Hematopoietic multipotent progenitor cell treated with erythropoietin and hydrocortisone succinate and interleukin-3 and kit ligand, for 4 days (in vitro differentiated cells): ENCODE data around the gene RTN3.
"Not testable (repeated sequence)": the region's sequence is repeated elsewhere in the genome, so short reads cannot be mapped to it uniquely, and the experiment has no call there.

Experiments
- DNase-seq: peaks from one replicate; pipeline ENCODE4 v3.0.0-alpha.2; 2015

Gene RTN3

DNA sequence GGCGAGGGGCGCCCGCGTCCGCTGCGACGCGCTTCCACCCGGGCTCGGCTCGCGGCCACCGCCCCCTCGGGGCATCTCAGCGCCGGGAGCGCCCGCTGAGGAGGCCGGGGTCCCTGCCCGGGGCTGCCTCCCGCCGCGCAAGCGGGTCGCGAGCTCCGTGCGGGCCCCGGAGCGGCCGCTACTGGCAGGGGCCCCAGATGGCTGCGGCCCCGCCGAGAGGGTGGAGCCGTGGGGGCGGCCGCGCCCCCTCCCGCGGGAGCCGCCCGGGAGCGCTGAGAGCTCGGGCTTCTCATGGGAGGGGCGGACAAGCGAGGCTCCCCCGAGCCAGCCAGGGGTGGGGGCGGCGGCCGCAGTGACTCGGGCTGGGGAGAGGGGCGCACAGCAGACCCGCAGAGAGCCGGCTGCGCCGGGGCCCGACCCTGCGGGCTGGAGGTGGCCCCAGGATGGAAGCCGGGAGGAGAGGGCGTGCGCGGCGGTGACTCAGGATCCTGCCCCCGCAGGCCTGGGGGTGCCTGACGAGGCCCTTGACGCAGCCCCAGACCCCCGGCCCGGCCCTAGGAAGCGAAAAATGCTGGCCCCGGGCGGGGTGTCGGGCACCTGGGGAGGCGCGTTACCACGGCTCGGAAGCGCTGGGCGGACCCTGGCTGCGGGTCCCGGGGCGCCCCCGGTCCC lies 87.9 kb downstream of the RTN3 start:
- DNase-seq = peak; percentile 47

DNA sequence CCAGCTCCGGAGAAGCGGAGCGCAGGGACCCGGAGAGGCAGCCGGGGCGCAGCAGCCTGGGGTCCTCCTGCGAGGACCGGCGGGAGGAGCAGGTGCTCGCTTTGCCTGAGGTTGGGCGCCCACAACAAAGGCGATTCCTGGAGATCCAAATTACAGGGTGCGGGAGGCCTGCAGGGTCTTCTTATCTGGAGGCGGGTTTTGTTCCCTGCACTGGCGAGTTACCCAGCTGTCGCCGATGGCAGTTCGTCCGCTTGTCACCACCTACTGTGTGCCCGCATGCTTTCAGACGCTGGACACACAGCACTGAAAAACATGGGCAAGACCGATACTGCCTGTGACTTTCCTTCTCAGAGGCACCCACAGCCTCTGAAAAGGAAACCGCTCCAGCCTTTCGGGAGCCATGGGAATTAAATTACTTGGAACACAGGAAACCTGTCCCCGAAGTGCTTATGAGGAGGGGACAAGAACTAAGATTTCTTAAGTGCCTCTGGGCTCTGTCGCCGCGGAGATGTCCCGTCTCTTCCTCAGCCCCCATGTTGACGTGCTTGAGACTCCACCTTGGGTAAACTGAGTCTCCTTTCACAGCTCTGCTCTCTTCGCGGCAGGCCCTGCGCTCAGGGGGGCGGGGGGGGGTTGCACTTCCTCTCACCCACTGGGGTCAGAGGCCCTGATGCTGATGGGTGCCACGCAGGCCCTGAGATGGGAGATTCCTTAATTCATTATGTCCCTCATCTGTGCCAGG lies 88.6 kb downstream of the RTN3 start:
- peak; percentile 31 for DNase-seq

- DNase-seq = no peak
These were observed 89.5 kb downstream of the RTN3 start for GRCh38 chr11:63770763-63771162.

GRCh38 chr11:63771741-63772318 lies 90.5 kb downstream of the RTN3 start:
- not testable (repeated sequence) for DNase-seq

DNA sequence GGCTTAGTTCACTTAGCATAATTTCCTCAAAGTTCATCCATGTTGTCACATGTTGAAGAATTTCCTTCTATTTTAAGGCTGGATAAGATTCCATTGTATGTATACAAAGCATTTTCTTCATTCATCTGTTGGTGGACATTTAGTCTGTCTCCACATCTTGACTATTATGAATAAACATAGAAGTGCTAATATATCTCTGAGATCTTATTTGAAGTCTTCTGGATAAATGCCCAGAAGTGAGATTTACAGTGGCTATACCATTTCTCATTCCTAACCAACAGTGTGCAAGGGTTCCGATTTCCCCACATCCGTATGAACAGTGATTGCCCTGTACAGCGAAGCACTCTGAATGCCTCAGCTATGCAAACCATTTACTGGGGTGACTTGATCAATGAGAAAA lies 93.9 kb downstream of the RTN3 start:
- no peak for DNase-seq

- DNase-seq = no peak
These were observed 97.7 kb downstream of the RTN3 start for GRCh38 chr11:63779039-63779438.

DNA sequence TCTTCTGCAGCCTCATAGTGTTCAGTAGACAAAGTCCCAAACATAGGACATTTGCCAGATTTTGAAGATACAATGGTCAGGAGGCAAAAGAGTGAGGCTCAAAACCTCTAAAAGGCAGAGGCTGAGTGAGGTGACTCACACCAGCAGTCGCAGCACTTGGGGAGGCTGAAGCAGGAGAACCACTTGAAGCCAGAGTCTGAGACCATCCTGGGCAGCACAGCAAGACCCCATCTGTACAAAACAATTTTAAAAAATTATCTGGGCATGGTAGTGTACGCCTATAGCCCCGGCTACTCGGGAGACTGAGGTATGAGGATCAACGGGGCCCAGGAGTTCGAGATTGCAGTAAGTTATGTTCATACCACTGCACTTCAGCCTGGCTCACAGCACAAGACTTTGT lies 101.4 kb downstream of the RTN3 start:
- no peak for DNase-seq

- DNase-seq = no peak
These were observed 102.8 kb downstream of the RTN3 start for GRCh38 chr11:63783925-63784592.

DNA sequence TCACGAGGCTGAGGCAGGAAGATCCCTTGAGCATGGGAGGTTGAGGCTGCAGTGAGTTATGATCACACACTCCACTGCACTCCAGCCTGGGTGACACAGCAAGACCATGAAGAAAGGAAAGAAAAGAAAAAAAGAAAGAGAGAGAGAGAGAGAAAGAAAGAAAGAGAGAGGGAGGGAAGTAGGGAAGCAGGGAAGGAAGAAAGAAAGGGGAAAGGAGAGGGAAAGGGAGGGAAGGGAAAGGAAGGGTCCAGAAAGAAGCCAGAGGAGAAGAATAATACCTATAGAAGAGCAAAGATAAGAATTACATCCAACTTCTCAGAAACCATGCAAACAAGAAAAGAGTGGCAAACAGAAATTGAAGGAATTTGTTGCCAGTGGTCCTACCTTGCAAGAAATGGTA lies 104.5 kb downstream of the RTN3 start:
- DNase-seq = no peak

GRCh38 chr11:63791495-63792167 lies 110.3 kb downstream of the RTN3 start:
- DNase-seq = no peak

DNA sequence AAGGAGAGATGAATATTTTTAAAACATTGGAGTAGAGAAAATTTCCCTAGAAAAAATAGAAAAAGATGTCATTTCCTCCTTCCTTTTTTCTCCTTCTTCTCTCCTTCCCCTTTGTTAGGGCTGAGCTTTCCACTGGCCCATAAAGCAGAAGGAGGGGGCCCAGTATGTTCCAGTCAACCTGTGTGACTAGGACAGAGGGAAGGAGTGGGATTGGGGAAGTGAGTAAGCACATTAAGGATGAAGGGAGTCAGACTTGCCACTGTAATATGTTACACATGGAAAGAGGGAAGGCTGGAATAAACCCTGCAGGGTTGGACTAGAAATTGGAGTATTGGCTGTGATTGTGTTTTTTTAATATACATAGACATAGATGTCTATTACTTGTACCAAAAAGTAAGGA lies 111.9 kb downstream of the RTN3 start:
- DNase-seq = no peak

DNA sequence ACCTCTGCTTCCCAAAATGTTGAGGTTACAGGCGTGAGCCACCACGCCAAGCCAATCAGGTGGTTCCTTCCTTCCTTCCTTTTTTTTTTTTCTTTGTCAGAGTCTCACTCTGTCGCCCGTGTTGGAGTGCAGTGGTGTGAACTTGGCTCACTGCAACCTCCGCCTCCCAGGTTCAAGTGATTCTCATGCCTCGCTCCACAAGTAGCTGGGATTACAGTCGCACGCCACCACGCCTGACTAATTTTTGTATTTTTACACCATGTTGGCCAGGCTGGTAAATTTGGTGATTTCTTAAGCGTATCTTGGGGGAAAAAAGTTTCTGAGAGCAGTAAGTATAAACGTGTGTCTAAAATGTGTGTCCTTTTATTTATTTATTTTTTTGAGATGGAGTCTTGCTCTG lies 113.8 kb downstream of the RTN3 start:
- no peak for DNase-seq

- no peak for DNase-seq
These were observed 119.6 kb downstream of the RTN3 start for GRCh38 chr11:63800921-63801320.

- DNase-seq = peak; percentile 24
These were observed 121.5 kb downstream of the RTN3 start for GRCh38 chr11:63802637-63803414.

GRCh38 chr11:63804259-63804658 lies 123.0 kb downstream of the RTN3 start:
- no peak for DNase-seq

- no peak for DNase-seq
These were observed 124.6 kb downstream of the RTN3 start for GRCh38 chr11:63805844-63806415.
